HG03095 (cell line): ENCODE results near the gene NTF3.

Experiments used
- ATAC-seq: cut with Tn5 transposase; IDR thresholded peaks from one replicate; pipeline ENCODE4 v1.9.1; 2021; ENCODE audit warnings: moderate library complexity; ENCODE audit not compliant: unreplicated experiment

The NTF3 gene

GRCh38 chr12:5485454-5485853, 53.5 kb downstream of the NTF3 start:
- ATAC-seq = no peak

- no peak for ATAC-seq
Observed at GRCh38 chr12:5487076-5487475, 55.2 kb downstream of the NTF3 start.

- ATAC-seq = no peak
Observed at GRCh38 chr12:5487948-5488625, 56.2 kb downstream of the NTF3 start.

GRCh38 chr12:5488626-5488955, 56.7 kb downstream of the NTF3 start:
- ATAC-seq = no peak

- no peak for ATAC-seq
Observed at GRCh38 chr12:5489017-5489416, 57.1 kb downstream of the NTF3 start.

GRCh38 chr12:5489760-5490406, 58.0 kb downstream of the NTF3 start:
- ATAC-seq = no peak

- ATAC-seq = no peak
Observed at GRCh38 chr12:5492562-5492961, 60.7 kb downstream of the NTF3 start.

- ATAC-seq = no peak
Observed at GRCh38 chr12:5493018-5493417, 61.1 kb downstream of the NTF3 start.

- no peak for ATAC-seq
Observed at GRCh38 chr12:5494343-5494742, 62.4 kb downstream of the NTF3 start.

GRCh38 chr12:5497329-5498053, 65.6 kb downstream of the NTF3 start:
- no peak for ATAC-seq

GRCh38 chr12:5498076-5498475, 66.2 kb downstream of the NTF3 start:
- ATAC-seq = no peak

- ATAC-seq = no peak
Observed at GRCh38 chr12:5498806-5499205, 66.9 kb downstream of the NTF3 start.

GRCh38 chr12:5499566-5500330, 67.8 kb downstream of the NTF3 start:
- no peak for ATAC-seq

GRCh38 chr12:5500331-5500659, 68.4 kb downstream of the NTF3 start:
- ATAC-seq = no peak

- ATAC-seq = no peak
Observed at GRCh38 chr12:5503774-5504173, 71.9 kb downstream of the NTF3 start.

GRCh38 chr12:5505116-5505515, 73.2 kb downstream of the NTF3 start:
- no peak for ATAC-seq

- no peak for ATAC-seq
Observed at GRCh38 chr12:5505751-5506150, 73.8 kb downstream of the NTF3 start.

GRCh38 chr12:5506295-5506694, 74.4 kb downstream of the NTF3 start:
- no peak for ATAC-seq

- ATAC-seq = no peak
Observed at GRCh38 chr12:5506821-5507231, 74.9 kb downstream of the NTF3 start.

GRCh38 chr12:5507401-5507935, 75.6 kb downstream of the NTF3 start:
- no peak for ATAC-seq

GRCh38 chr12:5507944-5508343, 76.0 kb downstream of the NTF3 start:
- no peak for ATAC-seq
